Measurements from ENCODE around the gene ATG5. TPM values are rescaled to one million over a fixed set of nuclear protein-coding genes. Genes with fewer than 3 reads are reported as not detected.

Gene ATG5
- polyA plus RNA-seq, 1 of the 3 experiments (the other 2 are of a cell fraction): 15.5 TPM

DNA sequence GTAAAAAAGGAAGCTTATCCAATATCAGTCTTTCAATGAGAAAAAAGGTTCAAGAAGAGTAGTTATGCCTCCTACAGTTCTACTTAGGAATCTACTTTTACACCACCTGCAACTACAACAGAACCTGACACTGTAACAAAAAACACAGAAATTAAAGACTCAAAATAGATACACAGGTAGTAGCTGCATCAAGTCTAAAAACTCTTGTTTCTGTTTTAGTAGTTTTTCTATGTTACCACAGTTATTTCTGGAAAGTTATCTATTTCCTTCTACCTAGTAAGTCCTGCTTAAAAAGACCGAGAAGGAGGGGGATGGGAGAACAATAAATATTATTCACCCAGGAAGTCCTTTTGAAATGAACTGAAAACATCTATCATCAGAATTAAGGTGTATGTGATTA, 52.5 kb downstream of the ATG5 start:
- no peaks in the 10 kb centered on the region for H3K9me3 ChIP-seq
- peaks cover 62% of the 10 kb centered on the region for H3K79me2 ChIP-seq (ENCODE audit: insufficient read depth)
- peaks cover 0 to 6% of the 10 kb centered on the region in 2 experiments for H3K36me3 ChIP-seq (replicated peaks in 1 of 2; ENCODE audit: control insufficient read depth in 1 of 2, insufficient read depth in 2 of 2, low read length in 1 of 2)
- no peak overlapping the region for H3K27ac ChIP-seq (ENCODE audit: low read depth in 2 of 2, low read length in 1 of 2)
- 90% methylated on average over 1 of the region's 1 CpG for WGBS (ENCODE audit: low lambda C conversion rate)
- no peaks in the 10 kb centered on the region for H4K20me1 ChIP-seq (ENCODE audit: insufficient read depth)
- no peak overlapping the region for H3K4me3 ChIP-seq (ENCODE audit: low read depth in 2 of 2, low read length in 1 of 2)
- no peak overlapping the region for H3K4me2 ChIP-seq
- TF ChIP-seq, protein P1, sequence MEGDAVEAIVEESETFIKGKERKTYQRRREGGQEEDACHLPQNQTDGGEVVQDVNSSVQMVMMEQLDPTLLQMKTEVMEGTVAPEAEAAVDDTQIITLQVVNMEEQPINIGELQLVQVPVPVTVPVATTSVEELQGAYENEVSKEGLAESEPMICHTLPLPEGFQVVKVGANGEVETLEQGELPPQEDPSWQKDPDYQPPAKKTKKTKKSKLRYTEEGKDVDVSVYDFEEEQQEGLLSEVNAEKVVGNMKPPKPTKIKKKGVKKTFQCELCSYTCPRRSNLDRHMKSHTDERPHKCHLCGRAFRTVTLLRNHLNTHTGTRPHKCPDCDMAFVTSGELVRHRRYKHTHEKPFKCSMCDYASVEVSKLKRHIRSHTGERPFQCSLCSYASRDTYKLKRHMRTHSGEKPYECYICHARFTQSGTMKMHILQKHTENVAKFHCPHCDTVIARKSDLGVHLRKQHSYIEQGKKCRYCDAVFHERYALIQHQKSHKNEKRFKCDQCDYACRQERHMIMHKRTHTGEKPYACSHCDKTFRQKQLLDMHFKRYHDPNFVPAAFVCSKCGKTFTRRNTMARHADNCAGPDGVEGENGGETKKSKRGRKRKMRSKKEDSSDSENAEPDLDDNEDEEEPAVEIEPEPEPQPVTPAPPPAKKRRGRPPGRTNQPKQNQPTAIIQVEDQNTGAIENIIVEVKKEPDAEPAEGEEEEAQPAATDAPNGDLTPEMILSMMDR (IDR thresholded peaks at IDR 0.05): 0 out of 2 replicates have a peak, but pooled peaks have one; percentile 7
- no peak for TF ChIP-seq MEF2A (IDR thresholded peaks at IDR 0.05; ENCODE audit: borderline replicate concordance, low read depth)
- H3K27me3 ChIP-seq (ENCODE audit: insufficient read depth): no peaks in the 10 kb centered on the region
- H2AFZ ChIP-seq (ENCODE audit: low read depth): no peak overlapping the region
- H3K9ac ChIP-seq: no peak overlapping the region
- no peaks in the 10 kb centered on the region for H3K9me2 ChIP-seq
- CTCF ChIA-PET: interaction anchor here (0.9 kb wide), 1 partner anchor 11 kb away, joined by 3 read pairs; no protein-coding TSS in a partner anchor
- POLR2A ChIA-PET: no interaction called here
- 0 out of 4 replicates have a peak, but pooled peaks cover 0 to 3% of the 10 kb centered on the region in 2 experiments for H3K4me1 ChIP-seq (ENCODE audit: control insufficient read depth in 1 of 2, insufficient read depth in 2 of 2, low read depth in 1 of 2, low read length in 1 of 2)
- H3F3A ChIP-seq (replicated peaks; ENCODE audit: insufficient read depth): no peaks in the 10 kb centered on the region
- no peak for DNase-seq

DNA sequence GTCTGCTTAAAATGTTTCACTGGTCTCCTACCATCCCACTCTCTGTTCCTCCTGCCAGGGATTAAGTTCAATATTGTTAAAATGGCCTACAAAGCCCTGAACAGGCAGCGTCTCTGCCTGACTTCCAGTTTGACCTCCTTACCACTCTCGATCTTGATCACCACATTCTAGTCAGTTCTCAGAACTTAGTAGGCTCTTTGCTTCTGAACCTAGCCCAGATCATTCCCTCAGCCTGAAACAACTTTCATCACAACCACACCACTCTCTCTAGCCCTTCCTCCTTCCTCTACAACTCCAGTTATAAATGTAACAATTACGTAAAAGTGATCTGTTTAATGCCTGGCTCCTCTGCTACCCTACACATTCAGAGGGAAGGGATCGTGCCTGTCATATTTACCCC, 53.3 kb downstream of the ATG5 start:
- Histone ChIP-seq H3K9me3 (0 out of 2 replicates have a peak, but pooled peaks cover 5% of the 10 kb centered on the region), H4K20me1 (ENCODE audit: insufficient read depth) (no peaks in the 10 kb centered on the region), H3F3A (replicated peaks; ENCODE audit: insufficient read depth) (no peaks in the 10 kb centered on the region), H3K4me3 (ENCODE audit: low read depth in 2 of 2, low read length in 1 of 2) (no peak overlapping the region), H3K36me3 (replicated peaks in 1 of 2; ENCODE audit: control insufficient read depth in 1 of 2, insufficient read depth in 2 of 2, low read length in 1 of 2) (no peaks in the 10 kb centered on the region), H3K4me2 (no peak overlapping the region), H3K4me1 (ENCODE audit: control insufficient read depth in 1 of 2, insufficient read depth in 2 of 2, low read depth in 1 of 2, low read length in 1 of 2) (0 out of 4 replicates have a peak, but pooled peaks cover 0 to 3% of the 10 kb centered on the region in 2 experiments), H3K79me2 (ENCODE audit: insufficient read depth) (peaks cover 70% of the 10 kb centered on the region), H3K27me3 (ENCODE audit: insufficient read depth) (no peaks in the 10 kb centered on the region), H3K27ac (ENCODE audit: low read depth in 2 of 2, low read length in 1 of 2) (no peak overlapping the region), H3K9me2 (no peaks in the 10 kb centered on the region), H3K9ac (no peak overlapping the region), H2AFZ (ENCODE audit: low read depth) (no peak overlapping the region)
- DNase-seq: no peak
- WGBS (ENCODE audit: low lambda C conversion rate): 93% methylated on average over 4 of the region's 4 CpGs
- POLR2A ChIA-PET: no interaction called here
- no peak for TF ChIP-seq RCOR1 (IDR thresholded peaks at IDR 0.05; ENCODE audit: low read length)
- TF ChIP-seq FOXM1 (IDR thresholded peaks at IDR 0.05; ENCODE audit: low read depth): no peak
- TF ChIP-seq, protein P2, sequence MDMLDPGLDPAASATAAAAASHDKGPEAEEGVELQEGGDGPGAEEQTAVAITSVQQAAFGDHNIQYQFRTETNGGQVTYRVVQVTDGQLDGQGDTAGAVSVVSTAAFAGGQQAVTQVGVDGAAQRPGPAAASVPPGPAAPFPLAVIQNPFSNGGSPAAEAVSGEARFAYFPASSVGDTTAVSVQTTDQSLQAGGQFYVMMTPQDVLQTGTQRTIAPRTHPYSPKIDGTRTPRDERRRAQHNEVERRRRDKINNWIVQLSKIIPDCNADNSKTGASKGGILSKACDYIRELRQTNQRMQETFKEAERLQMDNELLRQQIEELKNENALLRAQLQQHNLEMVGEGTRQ (IDR thresholded peaks at IDR 0.05; ENCODE audit: borderline replicate concordance, low read depth, low read length): no peak
- TF ChIP-seq, protein P3, sequence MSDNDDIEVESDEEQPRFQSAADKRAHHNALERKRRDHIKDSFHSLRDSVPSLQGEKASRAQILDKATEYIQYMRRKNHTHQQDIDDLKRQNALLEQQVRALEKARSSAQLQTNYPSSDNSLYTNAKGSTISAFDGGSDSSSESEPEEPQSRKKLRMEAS (IDR thresholded peaks at IDR 0.05; ENCODE audit: low read depth): no peak
- CTCF ChIA-PET: no interaction called here

DNA sequence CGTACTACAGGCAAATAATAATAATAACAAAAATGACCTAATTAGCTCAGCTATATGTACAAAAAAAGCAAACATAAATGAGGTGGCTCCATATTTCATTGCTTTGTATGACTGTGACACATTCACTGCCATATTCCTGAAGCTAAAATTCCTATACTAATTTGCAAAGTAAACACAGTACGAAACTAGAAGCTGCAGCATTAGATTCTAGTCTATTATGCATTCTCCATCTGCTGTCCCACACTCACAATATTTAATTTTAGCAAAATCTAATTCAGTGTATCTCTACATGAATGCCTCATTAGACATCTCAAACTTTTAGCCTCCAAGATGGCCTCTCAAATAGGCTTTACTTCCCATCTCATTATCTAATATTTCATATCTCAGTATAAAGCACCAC, 55.1 kb downstream of the ATG5 start:
- CTCF ChIA-PET: interaction anchor here (1.5 to 2.2 kb wide), 2 partner anchors 30 to 47 kb away, joined by 3 to 7 read pairs; no protein-coding TSS in a partner anchor
- H3K27ac ChIP-seq (ENCODE audit: low read depth in 2 of 2, low read length in 1 of 2): no peak overlapping the region
- H2AFZ ChIP-seq (ENCODE audit: low read depth): no peak overlapping the region
- TF ChIP-seq MXI1 (IDR thresholded peaks at IDR 0.05; ENCODE audit: low read depth, low read length): no peak
- TF ChIP-seq POLR2AphosphoS5 (IDR thresholded peaks at IDR 0.05; ENCODE audit: low read depth, low read length): no peak
- no peak for TF ChIP-seq TCF12 (IDR thresholded peaks at IDR 0.05)
- TF ChIP-seq, protein P4, sequence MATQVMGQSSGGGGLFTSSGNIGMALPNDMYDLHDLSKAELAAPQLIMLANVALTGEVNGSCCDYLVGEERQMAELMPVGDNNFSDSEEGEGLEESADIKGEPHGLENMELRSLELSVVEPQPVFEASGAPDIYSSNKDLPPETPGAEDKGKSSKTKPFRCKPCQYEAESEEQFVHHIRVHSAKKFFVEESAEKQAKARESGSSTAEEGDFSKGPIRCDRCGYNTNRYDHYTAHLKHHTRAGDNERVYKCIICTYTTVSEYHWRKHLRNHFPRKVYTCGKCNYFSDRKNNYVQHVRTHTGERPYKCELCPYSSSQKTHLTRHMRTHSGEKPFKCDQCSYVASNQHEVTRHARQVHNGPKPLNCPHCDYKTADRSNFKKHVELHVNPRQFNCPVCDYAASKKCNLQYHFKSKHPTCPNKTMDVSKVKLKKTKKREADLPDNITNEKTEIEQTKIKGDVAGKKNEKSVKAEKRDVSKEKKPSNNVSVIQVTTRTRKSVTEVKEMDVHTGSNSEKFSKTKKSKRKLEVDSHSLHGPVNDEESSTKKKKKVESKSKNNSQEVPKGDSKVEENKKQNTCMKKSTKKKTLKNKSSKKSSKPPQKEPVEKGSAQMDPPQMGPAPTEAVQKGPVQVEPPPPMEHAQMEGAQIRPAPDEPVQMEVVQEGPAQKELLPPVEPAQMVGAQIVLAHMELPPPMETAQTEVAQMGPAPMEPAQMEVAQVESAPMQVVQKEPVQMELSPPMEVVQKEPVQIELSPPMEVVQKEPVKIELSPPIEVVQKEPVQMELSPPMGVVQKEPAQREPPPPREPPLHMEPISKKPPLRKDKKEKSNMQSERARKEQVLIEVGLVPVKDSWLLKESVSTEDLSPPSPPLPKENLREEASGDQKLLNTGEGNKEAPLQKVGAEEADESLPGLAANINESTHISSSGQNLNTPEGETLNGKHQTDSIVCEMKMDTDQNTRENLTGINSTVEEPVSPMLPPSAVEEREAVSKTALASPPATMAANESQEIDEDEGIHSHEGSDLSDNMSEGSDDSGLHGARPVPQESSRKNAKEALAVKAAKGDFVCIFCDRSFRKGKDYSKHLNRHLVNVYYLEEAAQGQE (IDR thresholded peaks at IDR 0.05; ENCODE audit: low read depth, low read length): no peak
- TF ChIP-seq EZH2phosphoT487 (IDR thresholded peaks at IDR 0.05; ENCODE audit: borderline replicate concordance, low read depth): no peak
- H3K9me2 ChIP-seq: no peaks in the 10 kb centered on the region
- peaks cover 8% of the 10 kb centered on the region; the same call in 1 of the 2 replicates for H3K9me3 ChIP-seq
- 92% methylated on average over 2 of the region's 2 CpGs for WGBS (ENCODE audit: low lambda C conversion rate)
- H3K36me3 ChIP-seq (replicated peaks in 1 of 2; ENCODE audit: control insufficient read depth in 1 of 2, insufficient read depth in 2 of 2, low read length in 1 of 2): peaks cover 0 to 8% of the 10 kb centered on the region in 2 experiments
- no peak overlapping the region for H3K4me3 ChIP-seq (ENCODE audit: low read depth in 2 of 2, low read length in 1 of 2)
- no peaks in the 10 kb centered on the region for H4K20me1 ChIP-seq (ENCODE audit: insufficient read depth)
- no peak overlapping the region for H3K9ac ChIP-seq
- no peak overlapping the region for H3K4me2 ChIP-seq
- peaks cover 89% of the 10 kb centered on the region for H3K79me2 ChIP-seq (ENCODE audit: insufficient read depth)
- no peaks in the 10 kb centered on the region for H3K27me3 ChIP-seq (ENCODE audit: insufficient read depth)
- H3K4me1 ChIP-seq (ENCODE audit: control insufficient read depth in 1 of 2, insufficient read depth in 2 of 2, low read depth in 1 of 2, low read length in 1 of 2): no peaks in the 10 kb centered on the region
- no peak for DNase-seq
- H3F3A ChIP-seq (replicated peaks; ENCODE audit: insufficient read depth): no peaks in the 10 kb centered on the region
- POLR2A ChIA-PET: no interaction called here

All from SK-N-SH (cell line).